ENCODE measurements around the gene MAB21L2. TPM values are rescaled to one million over a fixed set of nuclear protein-coding genes. Genes with fewer than 3 reads are reported as not detected.

Gene MAB21L2
- total RNA-seq, 1 experiment from 2014 or later = not detected

- Histone ChIP-seq H3K9me3 (ENCODE audit: insufficient read depth, low read depth) (no peaks in the 10 kb centered on the region), H3K27ac (no peak overlapping the region), H3K4me2 (no peak overlapping the region), H3K9me2 (ENCODE audit: insufficient read depth) (no peaks in the 10 kb centered on the region), H3K36me3 (ENCODE audit: low read depth) (no peaks in the 10 kb centered on the region), H3K4me3 (no peak overlapping the region), H2AFZ (no peak overlapping the region), H3K4me1 (replicated peaks; ENCODE audit: insufficient read depth) (no peaks in the 10 kb centered on the region), H4K20me1 (ENCODE audit: insufficient read depth) (no peaks in the 10 kb centered on the region), H3F3A (ENCODE audit: insufficient read depth, low read depth) (no peaks in the 10 kb centered on the region), H3K27me3 (ENCODE audit: insufficient read depth, low read depth) (no peaks in the 10 kb centered on the region), H3K79me2 (ENCODE audit: low read depth) (no peaks in the 10 kb centered on the region)
- ChIA-PET CTCF (no interaction called here), POLR2A (ENCODE audit: unreplicated experiment) (no interaction called here)
- TF ChIP-seq EZH2 (IDR thresholded peaks at IDR 0.05; ENCODE audit: low read depth) (no peak), CTCF (conservative IDR thresholded peaks at IDR 0.05) (no peak)
- no TSS peak for BruUV-seq (replicated peaks)
- DNase-seq = no peak
- intact Hi-C loops (cut with micrococcal nuclease; ENCODE audit: unreplicated experiment) = no loop called here
These were observed 305 bp upstream of the MAB21L2 start for GRCh38 chr4:150581641-150582051.

- BruUV-seq (replicated peaks) = no TSS peak
- intact Hi-C loops (cut with micrococcal nuclease; ENCODE audit: unreplicated experiment) = no loop called here
- CTCF ChIA-PET = no interaction called here
These were observed 929 bp downstream of the MAB21L2 start for GRCh38 chr4:150582873-150583286.

DNA sequence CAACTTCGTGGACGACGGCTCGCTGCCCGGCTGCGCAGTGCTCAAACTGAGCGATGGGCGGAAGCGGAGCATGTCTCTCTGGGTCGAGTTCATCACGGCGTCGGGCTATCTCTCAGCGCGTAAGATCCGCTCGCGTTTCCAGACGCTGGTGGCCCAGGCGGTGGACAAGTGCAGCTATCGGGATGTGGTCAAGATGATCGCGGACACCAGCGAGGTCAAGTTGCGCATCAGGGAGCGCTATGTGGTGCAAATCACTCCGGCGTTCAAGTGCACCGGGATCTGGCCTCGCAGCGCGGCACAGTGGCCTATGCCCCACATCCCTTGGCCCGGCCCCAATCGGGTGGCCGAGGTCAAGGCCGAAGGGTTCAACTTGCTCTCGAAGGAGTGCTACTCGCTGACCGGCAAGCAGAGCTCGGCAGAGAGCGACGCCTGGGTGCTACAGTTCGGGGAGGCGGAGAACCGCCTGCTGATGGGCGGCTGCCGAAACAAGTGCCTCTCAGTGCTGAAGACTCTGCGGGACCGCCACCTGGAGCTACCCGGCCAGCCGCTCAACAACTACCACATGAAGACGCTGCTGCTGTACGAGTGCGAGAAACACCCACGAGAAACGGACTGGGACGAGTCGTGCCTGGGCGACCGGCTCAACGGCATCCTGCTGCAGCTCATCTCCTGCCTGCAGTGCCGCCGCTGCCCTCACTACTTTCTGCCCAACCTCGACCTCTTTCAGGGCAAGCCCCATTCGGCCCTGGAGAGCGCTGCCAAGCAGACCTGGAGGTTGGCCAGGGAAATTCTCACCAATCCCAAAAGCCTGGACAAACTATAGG lies 1.5 kb downstream of the MAB21L2 start:
- no peaks in the 10 kb centered on the region for H3K9me3 ChIP-seq (ENCODE audit: insufficient read depth, low read depth)
- intact Hi-C loops (cut with micrococcal nuclease; ENCODE audit: unreplicated experiment) = no loop called here
- no peaks in the 10 kb centered on the region for H3F3A ChIP-seq (ENCODE audit: insufficient read depth, low read depth)
- H3K79me2 ChIP-seq (ENCODE audit: low read depth) = no peaks in the 10 kb centered on the region
- H3K27ac ChIP-seq = no peak overlapping the region
- H3K4me1 ChIP-seq (replicated peaks; ENCODE audit: insufficient read depth) = no peaks in the 10 kb centered on the region
- BruUV-seq (replicated peaks) = no TSS peak
- H3K36me3 ChIP-seq (ENCODE audit: low read depth) = no peaks in the 10 kb centered on the region
- no peaks in the 10 kb centered on the region for H3K27me3 ChIP-seq (ENCODE audit: insufficient read depth, low read depth)
- no peak overlapping the region for H3K4me2 ChIP-seq
- TF ChIP-seq EZH2 (IDR thresholded peaks at IDR 0.05; ENCODE audit: low read depth) (no peak), CTCF (conservative IDR thresholded peaks at IDR 0.05) (no peak)
- DNase-seq = no peak
- ChIA-PET CTCF (no interaction called here), POLR2A (ENCODE audit: unreplicated experiment) (no interaction called here)
- no peaks in the 10 kb centered on the region for H3K9me2 ChIP-seq (ENCODE audit: insufficient read depth)
- H4K20me1 ChIP-seq (ENCODE audit: insufficient read depth) = no peaks in the 10 kb centered on the region
- H2AFZ ChIP-seq = no peak overlapping the region
- H3K4me3 ChIP-seq = no peak overlapping the region

More at GRCh38 chr4:150582873-150583286, 929 bp downstream of the MAB21L2 start:
- H3K4me2 ChIP-seq = no peak overlapping the region
- no peaks in the 10 kb centered on the region for H3K27me3 ChIP-seq (ENCODE audit: insufficient read depth, low read depth)
- POLR2A ChIA-PET (ENCODE audit: unreplicated experiment) = no interaction called here
- H3K4me3 ChIP-seq = no peak overlapping the region
- H3F3A ChIP-seq (ENCODE audit: insufficient read depth, low read depth) = no peaks in the 10 kb centered on the region
- DNase-seq = no peak
- H3K9me3 ChIP-seq (ENCODE audit: insufficient read depth, low read depth) = no peaks in the 10 kb centered on the region
- no peaks in the 10 kb centered on the region for H3K9me2 ChIP-seq (ENCODE audit: insufficient read depth)
- TF ChIP-seq CTCF (conservative IDR thresholded peaks at IDR 0.05) = no peak
- no peak for TF ChIP-seq EZH2 (IDR thresholded peaks at IDR 0.05; ENCODE audit: low read depth)
- H3K4me1 ChIP-seq (replicated peaks; ENCODE audit: insufficient read depth) = no peaks in the 10 kb centered on the region
- H3K79me2 ChIP-seq (ENCODE audit: low read depth) = no peaks in the 10 kb centered on the region
- H3K36me3 ChIP-seq (ENCODE audit: low read depth) = no peaks in the 10 kb centered on the region
- no peak overlapping the region for H2AFZ ChIP-seq
- H4K20me1 ChIP-seq (ENCODE audit: insufficient read depth) = no peaks in the 10 kb centered on the region
- no peak overlapping the region for H3K27ac ChIP-seq

All from PC-9 (cell line).